ENCODE results near the gene PSORS1C1. TPM values are rescaled to one million over a fixed set of nuclear protein-coding genes. Genes with fewer than 3 reads are reported as not detected.

PSORS1C1 gene
- total RNA-seq, 2 experiments from 2014 or later, result not detected

GRCh38 chr6:31116661-31117385 lies 2.2 kb downstream of the PSORS1C1 start:
- H3K9me3 ChIP-seq (ENCODE audit: low read length), result no peaks in the 10 kb centered on the region
- no peaks in the 10 kb centered on the region for H3K79me2 ChIP-seq (ENCODE audit: insufficient read depth, low read depth, low read length)
- CTCF ChIA-PET (ENCODE audit: unreplicated experiment), result no interaction called here
- H3K9me2 ChIP-seq (ENCODE audit: insufficient read depth, low read length), result no peaks in the 10 kb centered on the region
- BruUV-seq (replicated peaks), result no TSS peak
- H3K4me1 ChIP-seq (ENCODE audit: insufficient read depth, low read length, poor library complexity, severe bottlenecking), result no peaks in the 10 kb centered on the region
- DNase-seq (ENCODE audit: low spot score), result no peak
- no peak overlapping the region for H3K4me3 ChIP-seq (ENCODE audit: low read depth, low read length, poor library complexity, severe bottlenecking)
- no peak overlapping the region for H3K4me2 ChIP-seq (ENCODE audit: low read length)
- no peaks in the 10 kb centered on the region for H4K20me1 ChIP-seq (ENCODE audit: insufficient read depth, low read length)
- no peak overlapping the region for H2AFZ ChIP-seq (ENCODE audit: low read length)
- H3K27ac ChIP-seq (ENCODE audit: low read depth, low read length, poor library complexity, severe bottlenecking), result no peak overlapping the region
- no peaks in the 10 kb centered on the region for H3K36me3 ChIP-seq (ENCODE audit: insufficient read depth, low read length)
- TF ChIP-seq CTCF (conservative IDR thresholded peaks at IDR 0.05; ENCODE audit: low read length) (no peak), EZH2phosphoT487 (IDR thresholded peaks at IDR 0.05; ENCODE audit: borderline replicate concordance, low read depth, low read length) (no peak)
- POLR2A ChIA-PET, result no interaction called here
- intact Hi-C loops (cut with micrococcal nuclease; ENCODE audit: unreplicated experiment), result no loop called here

- TF ChIP-seq CTCF (conservative IDR thresholded peaks at IDR 0.05; ENCODE audit: low read length) (no peak), EZH2phosphoT487 (IDR thresholded peaks at IDR 0.05; ENCODE audit: borderline replicate concordance, low read depth, low read length) (no peak)
- no peak for DNase-seq (ENCODE audit: low spot score)
- POLR2A ChIA-PET, result no interaction called here
- BruUV-seq (replicated peaks), result no TSS peak
- Histone ChIP-seq H3K4me1 (ENCODE audit: insufficient read depth, low read length, poor library complexity, severe bottlenecking) (no peaks in the 10 kb centered on the region), H3K4me2 (ENCODE audit: low read length) (no peak overlapping the region), H4K20me1 (ENCODE audit: insufficient read depth, low read length) (no peaks in the 10 kb centered on the region), H3K9me3 (ENCODE audit: low read length) (no peaks in the 10 kb centered on the region), H2AFZ (ENCODE audit: low read length) (no peak overlapping the region), H3K9me2 (ENCODE audit: insufficient read depth, low read length) (no peaks in the 10 kb centered on the region), H3K79me2 (ENCODE audit: insufficient read depth, low read depth, low read length) (no peaks in the 10 kb centered on the region), H3K4me3 (ENCODE audit: low read depth, low read length, poor library complexity, severe bottlenecking) (no peak overlapping the region), H3K27ac (ENCODE audit: low read depth, low read length, poor library complexity, severe bottlenecking) (no peak overlapping the region), H3K36me3 (ENCODE audit: insufficient read depth, low read length) (no peaks in the 10 kb centered on the region)
- intact Hi-C loops (cut with micrococcal nuclease; ENCODE audit: unreplicated experiment), result no loop called here
- CTCF ChIA-PET (ENCODE audit: unreplicated experiment), result no interaction called here
Measured at GRCh38 chr6:31118178-31118577, 3.6 kb downstream of the PSORS1C1 start.

- no peak within 1 kb of the TSS for H3K4me3 ChIP-seq (ENCODE audit: low read depth, low read length, poor library complexity, severe bottlenecking)
- ChIA-PET POLR2A (no interaction called here), CTCF (ENCODE audit: unreplicated experiment) (no interaction called here)
- BruUV-seq (replicated peaks), result no TSS peak
- no peaks in the 10 kb centered on the region for H3K9me3 ChIP-seq (ENCODE audit: low read length)
- TF ChIP-seq CTCF (conservative IDR thresholded peaks at IDR 0.05; ENCODE audit: low read length) (no peak), EZH2phosphoT487 (IDR thresholded peaks at IDR 0.05; ENCODE audit: borderline replicate concordance, low read depth, low read length) (no peak)
- intact Hi-C loops (cut with micrococcal nuclease; ENCODE audit: unreplicated experiment), result no loop called here
- no peak within 1 kb of the TSS for H3K4me2 ChIP-seq (ENCODE audit: low read length)
- no peaks in the 10 kb centered on the region for H4K20me1 ChIP-seq (ENCODE audit: insufficient read depth, low read length)
- H3K36me3 ChIP-seq (ENCODE audit: insufficient read depth, low read length), result no peaks in the 10 kb centered on the region
- no peak for DNase-seq (ENCODE audit: low spot score)
- H3K27ac ChIP-seq (ENCODE audit: low read depth, low read length, poor library complexity, severe bottlenecking), result no peak within 1 kb of the TSS
- no peaks in the 10 kb centered on the region for H3K9me2 ChIP-seq (ENCODE audit: insufficient read depth, low read length)
- H3K4me1 ChIP-seq (ENCODE audit: insufficient read depth, low read length, poor library complexity, severe bottlenecking), result no peaks in the 10 kb centered on the region
- no peaks in the 10 kb centered on the region for H3K79me2 ChIP-seq (ENCODE audit: insufficient read depth, low read depth, low read length)
- no peak within 1 kb of the TSS for H2AFZ ChIP-seq (ENCODE audit: low read length)
Measured at GRCh38 chr6:31120151-31120915, 5.7 kb downstream of the PSORS1C1 start, which contains the start of gene CDSN. Gene CDSN, minus strand, starts transcription at chr6:31120446. Its CDS starts 27 bp downstream, at chr6:31120419.

Measured in OCI-LY7 (cell line).